GM19438 (cell line): ENCODE data around the gene TJAP1.

Experiments used
- ATAC-seq: cut with Tn5 transposase; IDR thresholded peaks from one replicate; pipeline ENCODE4 v1.9.1; 2021; ENCODE audit warnings: low read depth; ENCODE audit not compliant: unreplicated experiment

TJAP1 gene

GRCh38 chr6:43477235-43478007 lies at the start of gene TJAP1:
Gene TJAP1, plus strand, starts transcription at chr6:43477570. Its CDS starts 21,432 bp downstream, at chr6:43499002.
- ATAC-seq, result peak; percentile 95

- ATAC-seq, result no peak
These were observed 49.2 kb upstream of the TJAP1 start for GRCh38 chr6:43428112-43428570.

- ATAC-seq, result no peak
These were observed 48.5 kb upstream of the TJAP1 start for GRCh38 chr6:43428874-43429273.

GRCh38 chr6:43432009-43432945 lies 45.1 kb upstream of the TJAP1 start:
- no peak for ATAC-seq

GRCh38 chr6:43433148-43433547 lies 44.2 kb upstream of the TJAP1 start:
- ATAC-seq, result no peak

- no peak for ATAC-seq
These were observed 43.1 kb upstream of the TJAP1 start for GRCh38 chr6:43434001-43434840.

- no peak for ATAC-seq
These were observed 42.4 kb upstream of the TJAP1 start for GRCh38 chr6:43434943-43435342.

- ATAC-seq, result no peak
These were observed 41.5 kb upstream of the TJAP1 start for GRCh38 chr6:43435682-43436437.

- ATAC-seq, result no peak
These were observed 40.6 kb upstream of the TJAP1 start for GRCh38 chr6:43436577-43437282.

GRCh38 chr6:43437700-43438099 lies 39.7 kb upstream of the TJAP1 start:
- ATAC-seq, result no peak

- ATAC-seq, result no peak
These were observed 34.4 kb upstream of the TJAP1 start for GRCh38 chr6:43442935-43443334.

- no peak for ATAC-seq
These were observed 33.3 kb upstream of the TJAP1 start for GRCh38 chr6:43444036-43444435.

- no peak for ATAC-seq
These were observed 32.8 kb upstream of the TJAP1 start for GRCh38 chr6:43444582-43444981.

GRCh38 chr6:43445576-43445975 lies 31.8 kb upstream of the TJAP1 start:
- ATAC-seq, result no peak

- ATAC-seq, result no peak
These were observed 29.8 kb upstream of the TJAP1 start for GRCh38 chr6:43447604-43448003.

GRCh38 chr6:43448916-43449315 lies 28.5 kb upstream of the TJAP1 start:
- no peak for ATAC-seq

GRCh38 chr6:43450699-43451131 lies 26.7 kb upstream of the TJAP1 start:
- no peak for ATAC-seq

- ATAC-seq, result no peak
These were observed 26.0 kb upstream of the TJAP1 start for GRCh38 chr6:43451348-43451747.

GRCh38 chr6:43451939-43452338 lies 25.4 kb upstream of the TJAP1 start:
- no peak for ATAC-seq
